Immature natural killer cell (primary cell): ENCODE measurements around the gene PPM1H. TPM values are rescaled to one million over a fixed set of nuclear protein-coding genes. Genes with fewer than 3 reads are reported as not detected.
A peak's percentile ranks its signal among the peaks of the same experiment; 100 is the strongest.

ENCODE experiments used
- DNase-seq, 3 donors: peaks; one replicate each; pipeline ENCODE4 v3.0.0; 2022; ENCODE audit warnings: mixed read lengths in 1 of 3
- H3K27ac Mint-ChIP-seq, 6 donors: one replicate each; pipeline ENCODE4 v1.8.0; 2020; ENCODE audit warnings: mixed read lengths in 6 of 6, mild to moderate bottlenecking in 5 of 6, inconsistent platforms in 4 of 6, moderate library complexity in 3 of 6
- H3K27me3 Mint-ChIP-seq, 3 donors: one replicate each; pipeline ENCODE4 v1.8.0; 2020 to 2021; ENCODE audit warnings: low read depth in 3 of 3, mild to moderate bottlenecking in 3 of 3, mixed read lengths in 3 of 3, moderate library complexity in 3 of 3, inconsistent platforms in 1 of 3
- H3K36me3 Mint-ChIP-seq, 3 donors: one replicate each; pipeline ENCODE4 v1.8.0; 2020; ENCODE audit warnings: mixed read lengths in 3 of 3, inconsistent platforms in 2 of 3, mild to moderate bottlenecking in 2 of 3
- H3K4me1 Mint-ChIP-seq, 2 donors: one replicate each; pipeline ENCODE4 v1.8.0; 2020; ENCODE audit warnings: inconsistent platforms in 2 of 2, mild to moderate bottlenecking in 2 of 2, mixed read lengths in 2 of 2, moderate library complexity in 1 of 2
- H3K4me3 Mint-ChIP-seq, 5 donors: one replicate each; pipeline ENCODE4 v1.8.0; 2020; ENCODE audit warnings: mild to moderate bottlenecking in 5 of 5, mixed read lengths in 5 of 5, inconsistent platforms in 3 of 5, moderate library complexity in 3 of 5
- H3K9me3 Mint-ChIP-seq, 6 donors: one replicate each; pipeline ENCODE4 v1.8.0; 2020; ENCODE audit warnings: mild to moderate bottlenecking in 6 of 6, mixed read lengths in 6 of 6, inconsistent platforms in 4 of 6, moderate library complexity in 3 of 6
- polyA plus RNA-seq, 3 donors: library from polyadenylated mRNA; unstranded; fragments of 300-500 nt; fragmentation: Illumina TruSeq; gene quantifications; one replicate each; pipeline ENCODE4 v1.2.3, GENCODE V29; 2021

Gene PPM1H
- polyA plus RNA-seq, 3 donors from 2014 or later: 0.50 TPM; not detected in 2

DNA sequence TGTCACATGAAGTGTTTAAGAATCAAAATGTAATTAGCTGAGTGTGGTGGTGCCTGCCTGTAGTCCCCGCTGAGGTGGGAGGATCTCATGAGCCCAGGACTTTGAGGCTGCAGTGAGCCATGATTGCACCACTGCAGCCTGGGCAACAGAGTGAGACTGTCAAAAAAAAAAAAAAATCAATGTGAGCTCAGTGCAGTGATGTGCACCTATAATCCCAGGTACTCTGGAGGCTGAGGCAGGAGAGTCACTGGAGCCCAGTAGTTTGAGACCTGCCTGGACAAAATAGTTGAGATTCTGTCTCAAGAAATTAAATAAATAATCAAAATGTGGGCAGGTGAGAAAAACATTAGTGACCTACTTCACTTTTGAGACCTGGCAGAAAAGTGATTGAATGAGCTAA, 328.3 kb downstream of the PPM1H start:
- peaks cover 7 to 22% (median 22%) of the 10 kb centered on the region in 3 donors for H3K27me3 Mint-ChIP-seq
- no peak overlapping the region for H3K4me3 Mint-ChIP-seq
- peak overlapping the region in 2 of 6 donors; percentile 21 to 38 for H3K27ac Mint-ChIP-seq
- H3K4me1 Mint-ChIP-seq: peaks cover 38 to 49% of the 10 kb centered on the region in 2 donors
- H3K36me3 Mint-ChIP-seq: no peaks in the 10 kb centered on the region
- no peak for DNase-seq
- peaks cover 0 to 2% (median 0%) of the 10 kb centered on the region in 6 donors for H3K9me3 Mint-ChIP-seq

DNA sequence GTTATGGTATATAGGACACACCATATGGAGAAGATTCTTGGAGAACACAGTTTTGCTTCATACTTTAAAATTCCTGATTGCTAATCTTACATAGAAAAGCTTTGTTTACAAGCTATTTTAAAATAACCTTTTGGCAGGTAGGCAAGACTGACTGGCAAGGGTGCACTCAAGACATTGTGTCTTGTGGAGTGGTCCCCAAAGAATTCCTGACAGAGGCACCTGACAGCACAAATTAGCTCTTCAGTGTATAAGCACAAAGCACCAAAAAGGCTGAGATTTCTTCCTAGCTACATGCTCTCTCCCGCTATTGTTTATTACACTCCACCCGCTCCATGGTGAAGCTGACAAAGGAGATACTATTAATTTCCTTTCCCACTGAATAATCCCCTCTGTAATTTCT, 329.0 kb downstream of the PPM1H start:
- Mint-ChIP-seq H3K27me3 (peaks cover 7 to 25% (median 22%) of the 10 kb centered on the region in 3 donors), H3K4me1 (peaks cover 44 to 56% of the 10 kb centered on the region in 2 donors), H3K4me3 (no peak overlapping the region), H3K27ac (peak overlapping the region in 5 of 6 donors; percentile 16 to 99 (median 63)), H3K9me3 (peaks cover 0 to 2% (median 0%) of the 10 kb centered on the region in 6 donors), H3K36me3 (no peaks in the 10 kb centered on the region)
- DNase-seq: no peak

DNA sequence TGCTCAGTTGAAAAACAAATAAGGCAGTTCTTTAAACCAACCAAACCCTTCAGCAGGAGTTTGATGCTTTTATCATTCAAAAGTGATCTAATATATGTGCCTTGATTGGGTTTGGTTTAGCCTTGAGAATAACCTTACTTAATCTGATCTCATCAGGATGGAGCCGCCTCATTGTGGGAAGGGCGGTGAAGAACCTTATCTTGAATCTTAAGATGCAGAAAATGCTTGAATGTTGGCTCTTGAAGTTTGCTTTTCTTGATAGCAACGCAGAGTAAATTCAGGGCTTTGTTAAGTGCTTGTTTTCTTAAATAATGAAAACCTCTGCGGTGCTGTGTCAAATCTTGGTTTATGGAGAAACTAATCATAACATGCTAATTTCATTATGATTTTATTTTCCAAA, 330.1 kb downstream of the PPM1H start:
- peak overlapping the region; percentile 63 to 99 (median 95) for H3K27ac Mint-ChIP-seq
- peak overlapping the region; percentile 83 to 96 (median 88) for H3K4me3 Mint-ChIP-seq
- H3K4me1 Mint-ChIP-seq: peaks cover 44 to 60% of the 10 kb centered on the region in 2 donors
- H3K36me3 Mint-ChIP-seq: no peaks in the 10 kb centered on the region
- peaks cover 7 to 25% (median 22%) of the 10 kb centered on the region in 3 donors for H3K27me3 Mint-ChIP-seq
- peaks cover 0 to 2% (median 0%) of the 10 kb centered on the region in 6 donors for H3K9me3 Mint-ChIP-seq
- no peak for DNase-seq

DNA sequence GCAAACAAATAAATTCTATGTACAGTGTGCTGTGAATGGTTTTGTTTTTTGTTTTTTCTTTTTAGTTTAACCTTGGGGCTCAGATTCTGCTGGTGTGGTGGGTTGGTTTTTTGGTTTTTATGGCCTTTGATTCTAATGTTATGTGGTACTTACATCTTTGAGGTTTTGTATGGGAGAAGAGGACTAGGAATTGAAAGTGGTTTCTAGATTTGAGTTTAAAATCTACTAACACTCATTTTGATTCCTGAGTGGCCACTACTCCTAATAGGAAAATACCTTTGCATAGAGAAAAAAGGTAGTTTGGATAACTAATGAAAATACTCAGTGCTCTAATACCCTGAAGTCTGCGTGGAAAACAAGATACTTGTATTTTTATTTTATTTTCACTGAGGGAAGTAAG, 330.6 kb downstream of the PPM1H start:
- peak overlapping the region; percentile 83 to 96 (median 88) for H3K4me3 Mint-ChIP-seq
- peaks cover 44 to 60% of the 10 kb centered on the region in 2 donors for H3K4me1 Mint-ChIP-seq
- no peaks in the 10 kb centered on the region for H3K36me3 Mint-ChIP-seq
- H3K27me3 Mint-ChIP-seq: peaks cover 7 to 25% (median 22%) of the 10 kb centered on the region in 3 donors
- peak overlapping the region; percentile 93 to 99 (median 95) for H3K27ac Mint-ChIP-seq
- H3K9me3 Mint-ChIP-seq: no peaks in the 10 kb centered on the region
- DNase-seq: peak in 1 of 3 donors; percentile 22

DNA sequence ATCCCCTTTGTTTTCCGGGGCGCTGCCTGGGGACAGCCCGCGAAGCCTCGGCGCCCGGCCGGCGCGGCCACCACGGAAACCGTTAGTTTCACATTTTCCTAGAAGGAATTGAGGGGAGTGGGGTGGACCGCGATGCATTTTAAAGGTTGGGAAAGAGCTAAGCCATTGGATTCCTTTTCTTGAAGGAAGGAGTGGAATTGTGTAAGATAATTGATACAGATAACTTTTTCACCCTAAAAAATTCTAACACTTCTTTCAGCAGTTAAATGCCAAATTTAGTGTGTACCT, 331.2 kb downstream of the PPM1H start:
- Mint-ChIP-seq H3K36me3 (no peaks in the 10 kb centered on the region), H3K27ac (peak overlapping the region; percentile 93 to 99 (median 95)), H3K27me3 (peaks cover 7 to 25% (median 22%) of the 10 kb centered on the region in 3 donors), H3K4me3 (peak overlapping the region; percentile 83 to 96 (median 88)), H3K9me3 (no peaks in the 10 kb centered on the region), H3K4me1 (peaks cover 44 to 55% of the 10 kb centered on the region in 2 donors)
- DNase-seq: no peak

DNA sequence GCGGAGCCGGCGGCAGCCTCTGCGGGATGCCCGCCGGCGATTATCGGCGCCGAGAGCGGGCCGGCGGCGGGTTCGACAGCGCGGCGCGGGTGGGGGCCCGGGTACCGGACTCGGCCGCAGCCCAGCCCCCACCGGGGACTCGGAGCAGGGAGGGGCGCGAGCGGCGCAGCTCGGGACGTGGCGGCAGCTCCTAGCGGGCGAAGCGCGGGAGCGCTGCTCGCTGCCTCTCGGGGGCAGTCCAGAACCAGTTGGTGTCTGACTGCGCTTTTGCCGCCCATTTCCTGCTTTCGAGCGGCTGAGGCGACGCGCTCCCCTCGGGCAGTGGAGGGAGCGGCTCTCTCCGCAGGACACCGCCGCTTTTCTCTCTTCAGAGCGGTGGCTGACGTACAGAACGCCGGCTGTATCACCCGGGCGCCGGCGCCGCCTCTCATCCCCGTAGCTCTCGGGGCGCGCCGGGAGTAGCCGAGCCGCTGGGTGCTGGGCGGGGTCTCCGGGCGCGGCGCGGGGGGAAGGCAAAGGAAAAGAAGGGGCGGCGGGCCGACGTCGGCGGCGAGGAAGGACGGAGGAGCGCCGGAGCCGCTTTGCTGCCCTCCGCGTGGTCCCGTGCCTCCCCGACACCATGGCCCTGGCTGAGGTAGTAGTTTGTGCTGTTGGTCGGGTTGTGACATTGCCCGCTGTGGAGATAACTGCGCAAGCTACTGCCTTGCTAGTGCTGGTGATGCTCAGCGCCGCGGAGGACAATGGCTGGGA, 331.7 kb downstream of the PPM1H start:
- Mint-ChIP-seq H3K27me3 (peaks cover 7 to 25% (median 22%) of the 10 kb centered on the region in 3 donors), H3K4me1 (peaks cover 44 to 55% of the 10 kb centered on the region in 2 donors), H3K9me3 (no peaks in the 10 kb centered on the region), H3K4me3 (peak overlapping the region; percentile 83 to 96 (median 92)), H3K27ac (peak overlapping the region; percentile 95 to 100 (median 99)), H3K36me3 (peaks cover 0 to 3% (median 0%) of the 10 kb centered on the region in 3 donors)
- peak; percentile 85 to 90 (median 89) for DNase-seq

DNA sequence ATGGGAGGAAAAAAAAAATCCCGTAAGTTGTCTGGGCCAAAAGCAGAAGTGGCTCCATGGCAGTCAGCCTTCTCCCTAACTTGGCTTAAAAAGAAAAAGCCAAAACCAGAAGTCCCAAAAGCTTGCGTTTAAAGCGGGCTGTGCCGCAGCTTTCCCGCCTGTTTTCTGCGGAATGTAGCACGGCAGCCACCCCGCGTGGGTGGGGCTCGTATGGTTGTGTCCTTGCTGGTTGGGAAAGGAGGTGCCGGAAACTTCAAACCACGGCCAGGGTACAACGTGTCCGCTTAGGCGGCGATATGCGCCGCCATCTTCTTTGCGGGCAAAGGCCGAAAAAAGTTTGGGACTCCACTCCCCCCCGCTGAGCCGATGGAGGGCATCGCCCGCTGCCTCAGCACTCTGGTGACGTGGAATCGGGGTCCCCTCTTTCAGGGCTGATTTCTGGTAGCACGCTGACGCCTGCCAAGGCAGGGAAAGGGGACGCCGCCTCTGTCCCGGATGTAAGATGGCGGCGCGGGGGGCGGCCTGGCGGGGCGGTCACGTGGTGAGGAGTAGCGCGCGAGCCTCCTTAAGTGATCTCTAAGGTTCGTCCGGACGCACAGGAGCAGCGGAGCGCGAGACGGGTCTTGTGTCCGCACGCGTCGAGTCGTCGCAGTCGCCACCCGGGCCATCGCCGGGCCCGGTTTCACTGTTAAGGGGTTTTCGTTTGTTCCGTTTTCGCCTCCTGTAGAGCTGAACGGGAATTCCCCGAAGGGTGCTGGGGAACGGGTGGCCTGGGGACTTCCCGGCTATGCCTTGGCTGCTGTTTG, 332.5 kb downstream of the PPM1H start:
- Mint-ChIP-seq H3K4me3 (peak overlapping the region; percentile 83 to 96 (median 92)), H3K27ac (peak overlapping the region; percentile 95 to 100 (median 99)), H3K4me1 (peaks cover 44 to 55% of the 10 kb centered on the region in 2 donors), H3K9me3 (no peaks in the 10 kb centered on the region), H3K27me3 (peaks cover 7 to 25% (median 22%) of the 10 kb centered on the region in 3 donors), H3K36me3 (peaks cover 0 to 7% (median 0%) of the 10 kb centered on the region in 3 donors)
- DNase-seq: peak; percentile 90 to 91 (median 90)

DNA sequence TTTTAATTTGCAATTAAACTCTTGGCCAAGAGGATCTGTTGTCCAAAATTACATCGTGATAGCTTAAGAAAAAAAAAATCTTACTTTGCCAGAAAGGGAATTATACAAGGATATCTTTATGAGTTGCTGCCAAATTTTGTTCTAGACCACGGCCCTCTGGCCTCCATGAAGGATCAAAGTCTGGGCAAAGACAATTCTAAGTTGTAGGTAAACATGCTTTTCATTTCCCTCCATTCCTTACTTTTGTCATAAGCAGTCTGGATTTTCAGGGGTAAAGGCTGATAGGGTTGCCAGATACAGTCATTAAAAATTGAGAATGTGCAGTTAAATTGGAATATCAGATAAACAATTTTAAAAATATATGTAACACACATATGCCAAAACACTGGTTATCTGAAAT, 333.2 kb downstream of the PPM1H start:
- H3K36me3 Mint-ChIP-seq: peaks cover 0 to 7% (median 3%) of the 10 kb centered on the region in 3 donors
- H3K4me3 Mint-ChIP-seq: peak overlapping the region; percentile 83 to 96 (median 92)
- H3K27me3 Mint-ChIP-seq: peaks cover 7 to 25% (median 22%) of the 10 kb centered on the region in 3 donors
- DNase-seq: no peak
- peak overlapping the region; percentile 95 to 100 (median 99) for H3K27ac Mint-ChIP-seq
- no peaks in the 10 kb centered on the region for H3K9me3 Mint-ChIP-seq
- peaks cover 41 to 51% of the 10 kb centered on the region in 2 donors for H3K4me1 Mint-ChIP-seq

DNA sequence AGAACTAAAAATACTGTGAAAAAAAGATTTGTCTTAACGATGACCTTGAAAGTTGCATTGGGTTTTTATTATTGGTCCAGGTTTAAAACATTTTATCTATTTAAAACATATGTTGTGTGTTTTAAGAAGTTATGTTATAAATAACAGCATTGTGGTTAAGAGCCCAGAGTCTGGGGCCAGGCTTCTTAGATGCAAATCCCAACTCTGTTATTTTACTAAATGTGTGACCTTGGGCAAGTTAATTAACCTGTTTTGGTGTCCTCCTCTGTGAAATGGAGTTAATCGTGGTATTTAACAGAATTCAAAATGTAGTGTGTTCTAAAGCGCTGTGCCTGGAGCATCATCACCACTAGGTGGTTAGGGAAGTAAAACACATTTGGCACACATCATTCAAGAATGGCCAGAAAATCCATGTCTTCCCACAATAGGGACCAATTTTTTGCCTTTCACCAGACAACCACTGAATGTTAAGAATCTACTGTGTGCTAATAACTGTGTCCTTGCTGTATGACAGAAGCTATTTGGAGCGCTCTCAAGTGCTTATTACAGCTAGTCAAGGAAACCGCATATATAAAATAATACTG, 335.0 kb downstream of the PPM1H start:
- Mint-ChIP-seq H3K4me1 (peaks cover 27 to 33% of the 10 kb centered on the region in 2 donors), H3K27ac (no peak overlapping the region), H3K36me3 (peaks cover 0 to 7% (median 3%) of the 10 kb centered on the region in 3 donors), H3K9me3 (no peaks in the 10 kb centered on the region), H3K27me3 (peaks cover 7 to 25% (median 22%) of the 10 kb centered on the region in 3 donors), H3K4me3 (no peak overlapping the region)
- no peak for DNase-seq

DNA sequence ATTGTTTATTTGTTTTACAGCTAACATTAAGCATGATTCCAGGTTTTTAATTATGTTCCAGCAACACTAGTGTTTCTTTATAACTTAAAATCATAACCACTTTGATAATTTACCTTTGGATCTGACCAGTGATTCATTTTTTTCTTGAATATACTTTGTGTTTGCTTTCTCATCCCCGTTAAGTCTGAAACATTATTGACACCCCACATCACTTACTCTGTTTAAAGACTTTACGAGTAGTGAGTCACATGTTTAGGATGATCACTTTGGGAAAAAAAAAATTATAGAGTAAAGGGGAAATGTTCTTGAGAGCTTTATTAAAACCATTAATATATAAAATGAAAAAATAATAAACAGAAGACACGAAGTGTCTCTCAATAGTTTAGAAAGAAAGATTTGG, 336.1 kb downstream of the PPM1H start:
- DNase-seq: no peak
- H3K27me3 Mint-ChIP-seq: peaks cover 7 to 20% (median 16%) of the 10 kb centered on the region in 3 donors
- no peak overlapping the region for H3K4me3 Mint-ChIP-seq
- no peaks in the 10 kb centered on the region for H3K9me3 Mint-ChIP-seq
- H3K27ac Mint-ChIP-seq: no peak overlapping the region
- H3K4me1 Mint-ChIP-seq: peaks cover 16 to 22% of the 10 kb centered on the region in 2 donors
- H3K36me3 Mint-ChIP-seq: peaks cover 0 to 7% (median 3%) of the 10 kb centered on the region in 3 donors

DNA sequence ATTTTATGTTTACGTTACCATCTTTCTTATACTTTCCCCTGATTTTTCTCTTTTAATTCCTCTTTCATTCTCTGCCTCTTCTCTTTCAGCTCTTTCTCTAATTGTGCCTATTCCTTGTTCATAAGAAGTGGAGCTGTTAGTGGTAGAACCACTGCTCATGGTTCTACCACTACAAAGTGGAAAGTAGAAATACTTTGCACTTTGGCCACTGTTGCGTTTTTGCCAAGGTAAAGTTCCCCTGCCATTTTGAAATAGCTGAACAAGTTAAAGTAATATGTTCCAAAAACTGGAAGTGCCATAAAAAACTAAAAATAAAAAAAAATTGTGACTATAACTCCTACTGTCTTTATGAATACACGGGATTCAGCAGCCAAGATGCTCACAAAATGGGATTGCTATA, 337.7 kb downstream of the PPM1H start:
- DNase-seq: no peak
- Mint-ChIP-seq H3K4me3 (no peak overlapping the region), H3K9me3 (no peaks in the 10 kb centered on the region), H3K4me1 (peaks cover 11 to 17% of the 10 kb centered on the region in 2 donors), H3K27ac (no peak overlapping the region), H3K27me3 (peaks cover 0 to 5% (median 2%) of the 10 kb centered on the region in 3 donors), H3K36me3 (peaks cover 2 to 11% (median 7%) of the 10 kb centered on the region in 3 donors)
